HG03103 (cell line): ENCODE measurements around the gene SCRN1.

Experiments
- ATAC-seq: cut with Tn5 transposase; IDR thresholded peaks from one replicate; pipeline ENCODE4 v1.9.1; 2021; ENCODE audit warnings: low read depth; ENCODE audit not compliant: unreplicated experiment

Gene SCRN1

GRCh38 chr7:29873644-29874294 lies 115.8 kb downstream of the SCRN1 start:
- no peak for ATAC-seq

- ATAC-seq: no peak
These were observed 117.7 kb downstream of the SCRN1 start for GRCh38 chr7:29871787-29872398.
